GM18858 (cell line): Measurements from ENCODE around the gene BCL6.

Experiments
- ATAC-seq: cut with Tn5 transposase; IDR thresholded peaks from one replicate; pipeline ENCODE4 v1.9.1; 2021; ENCODE audit not compliant: unreplicated experiment

The BCL6 gene

GRCh38 chr3:187745201-187746058 is at the start of gene BCL6:
Gene BCL6 (minus strand): TSS chr3:187745468. CDS start chr3:187733693, 11,775 bp downstream.
- ATAC-seq: peak; percentile 52

GRCh38 chr3:187794731-187795130 is 49.5 kb upstream of the BCL6 start:
- ATAC-seq: no peak

GRCh38 chr3:187793618-187794017 is 48.4 kb upstream of the BCL6 start:
- ATAC-seq: no peak

GRCh38 chr3:187792521-187792920 is 47.3 kb upstream of the BCL6 start:
- ATAC-seq: no peak

- no peak for ATAC-seq
Measured at GRCh38 chr3:187789872-187790271, 44.6 kb upstream of the BCL6 start.

- ATAC-seq: no peak
Measured at GRCh38 chr3:187788984-187789857, 44.0 kb upstream of the BCL6 start.

GRCh38 chr3:187783098-187783497 is 37.8 kb upstream of the BCL6 start:
- ATAC-seq: no peak

GRCh38 chr3:187782006-187782405 is 36.7 kb upstream of the BCL6 start:
- no peak for ATAC-seq

- ATAC-seq: no peak
Measured at GRCh38 chr3:187781001-187781400, 35.7 kb upstream of the BCL6 start.

GRCh38 chr3:187778726-187779125 is 33.5 kb upstream of the BCL6 start:
- no peak for ATAC-seq

GRCh38 chr3:187777331-187777941 is 32.2 kb upstream of the BCL6 start:
- peak; percentile 47 for ATAC-seq

GRCh38 chr3:187775549-187775948 is 30.3 kb upstream of the BCL6 start:
- no peak for ATAC-seq

GRCh38 chr3:187774185-187774789 is 29.0 kb upstream of the BCL6 start:
- no peak for ATAC-seq

GRCh38 chr3:187773233-187774184 is 28.2 kb upstream of the BCL6 start:
- ATAC-seq: peak; percentile 59

- peak; percentile 76 for ATAC-seq
Measured at GRCh38 chr3:187770224-187770623, 25.0 kb upstream of the BCL6 start.

- ATAC-seq: no peak
Measured at GRCh38 chr3:187769771-187770170, 24.5 kb upstream of the BCL6 start.

GRCh38 chr3:187767266-187768012 is 22.2 kb upstream of the BCL6 start:
- no peak for ATAC-seq

- ATAC-seq: no peak
Measured at GRCh38 chr3:187765342-187765741, 20.1 kb upstream of the BCL6 start.
